HCT116 (cell line): ENCODE data around the gene GATB. TPM values are rescaled to one million over a fixed set of nuclear protein-coding genes. Genes with fewer than 3 reads are reported as not detected.

ENCODE experiments used
- ATAC-seq: fragments of 200-7000 bp; cut with Tn5 transposase; 2 replicates; pipeline ENCODE4 v1.9.1; 2020; ENCODE audit warnings: mild to moderate bottlenecking, moderate library complexity
- BruUV-seq: library from RNA; stranded (reverse); fragments of 400-500 nt; replicated peaks from 2 replicates; lab custom pipeline; 2021; lab: Mats Ljungman, UMichigan
- CTCF ChIA-PET: fragments of 300-600 bp; sonication (Branson Sonifier 250); formaldehyde crosslinking; loops from one replicate; lab custom pipeline; 2021; ENCODE audit warnings: antibody characterized with exemption; lab: Charles Lee
- POLR2A ChIA-PET: fragments of 300-600, 350-600 bp; sonication (Branson Sonifier 250); formaldehyde crosslinking; loops from one replicate; lab custom pipeline; 2021; ENCODE audit warnings: antibody characterized with exemption; lab: Charles Lee
- RAD21 ChIA-PET, 2 experiments: fragments of 300-600 bp; sonication (Branson Sonifier 250); formaldehyde crosslinking; loops; one replicate each; lab custom pipeline; 2023; ENCODE audit warnings: low total read pairs in 2 of 2; ENCODE audit not compliant: uncharacterized antibody in 2 of 2, unreplicated experiment in 2 of 2, low non-redundant PET in 1 of 2; lab: Charles Lee
- DNase-seq: peaks from one replicate; pipeline ENCODE4 v3.0.0-alpha.2; 2010; ENCODE audit warnings: low read depth, low spot score
- H2AFZ ChIP-seq: fragments of 200-600 bp; shearing (Covaris generic), sonication (generic); 2 replicates; pipeline ENCODE4 v1.6.1; 2017; ENCODE audit warnings: low read depth, mixed run types, mixed read lengths, antibody characterized with exemption, low read length; ENCODE audit not compliant: poor library complexity, severe bottlenecking
- H3K27ac ChIP-seq: 2 replicates; pipeline ENCODE4 v1.5.1; 2012; ENCODE audit warnings: low read depth, low read length
- H3K27me3 ChIP-seq: fragments of 200-600 bp; sonication (generic); 2 replicates; pipeline ENCODE4 v1.6.1; 2016; ENCODE audit warnings: mixed run types, low read length, mixed read lengths; ENCODE audit not compliant: insufficient read depth
- H3K36me3 ChIP-seq, 2 experiments: fragments of 200-500 bp in 1 of 2; fragments of 200-600 bp in 1 of 2; sonication (Bioruptor generic) in 1 of 2; sonication (generic) in 1 of 2; 2 replicates each; pipeline versions ENCODE4 v1.5.1 to v1.6.1; 2014 to 2016; ENCODE audit warnings: low read length in 2 of 2, inconsistent platforms in 1 of 2, mixed read lengths in 1 of 2, mixed run types in 1 of 2; ENCODE audit not compliant: insufficient read depth in 2 of 2, control insufficient read depth in 1 of 2
- H3K4me1 ChIP-seq, 2 experiments: fragments of 200-600 bp in 1 of 2; sonication (generic) in 1 of 2; 2 replicates each; pipeline versions ENCODE4 v1.5.1 to v1.6.1; 2012 to 2017; ENCODE audit warnings: low read length in 2 of 2, inconsistent platforms in 1 of 2, mild to moderate bottlenecking in 1 of 2, mixed read lengths in 1 of 2, mixed run types in 1 of 2, moderate library complexity in 1 of 2; ENCODE audit not compliant: insufficient read depth in 2 of 2, control insufficient read depth in 1 of 2
- H3K4me2 ChIP-seq: fragments of 200-600 bp; sonication (generic); 2 replicates; pipeline ENCODE4 v1.6.1; 2017; ENCODE audit warnings: mixed run types, low read length, mixed read lengths
- H3K4me3 ChIP-seq, 2 experiments: fragments of 200-600 bp in 1 of 2; sonication (generic) in 1 of 2; replicated peaks in 1 of 2; 2 replicates each; pipeline ENCODE4 v1.5.1; 2011 to 2016; ENCODE audit warnings: low read length in 2 of 2, control low read depth in 1 of 2, low read depth in 1 of 2, mild to moderate bottlenecking in 1 of 2, mixed read lengths in 1 of 2, mixed run types in 1 of 2
- H3K79me2 ChIP-seq: fragments of 200-600 bp; sonication (generic); 2 replicates; pipeline ENCODE4 v1.6.1; 2017; ENCODE audit warnings: mild to moderate bottlenecking, mixed run types, low read length, moderate library complexity, mixed read lengths; ENCODE audit not compliant: insufficient read depth
- H3K9ac ChIP-seq: fragments of 200-600 bp; sonication (generic); 2 replicates; pipeline ENCODE4 v1.6.1; 2016; ENCODE audit warnings: low read length, mixed read lengths
- H3K9me2 ChIP-seq: fragments of 200-600 bp; sonication (generic), shearing (Covaris generic); 2 replicates; pipeline ENCODE4 v1.6.1; 2017; ENCODE audit warnings: mixed run types, mild to moderate bottlenecking, moderate library complexity; ENCODE audit not compliant: insufficient read depth
- H3K9me3 ChIP-seq, 2 experiments: fragments of 200-500 bp in 1 of 2; fragments of 200-600 bp in 1 of 2; sonication (Bioruptor generic) in 1 of 2; sonication (generic) in 1 of 2; 2 replicates each; pipeline ENCODE4 v1.6.1; 2014 to 2017; ENCODE audit warnings: low read length in 2 of 2, mixed read lengths in 2 of 2, inconsistent platforms in 1 of 2, low read depth in 1 of 2, mild to moderate bottlenecking in 1 of 2, mixed run types in 1 of 2, moderate library complexity in 1 of 2; ENCODE audit not compliant: control insufficient read depth in 1 of 2, insufficient read depth in 1 of 2
- H4K20me1 ChIP-seq: fragments of 200-600 bp; sonication (generic), shearing (Covaris generic); 2 replicates; pipeline ENCODE4 v1.6.1; 2017; ENCODE audit warnings: mixed run types, mild to moderate bottlenecking, moderate library complexity; ENCODE audit not compliant: insufficient read depth
- CBX3 ChIP-seq: IDR thresholded peaks from 2 replicates; pipeline ENCODE4 v1.6.1; 2012; ENCODE audit warnings: low read depth
- TCF7L2 ChIP-seq: IDR thresholded peaks from 2 replicates; pipeline ENCODE4 v1.7.0; 2011; ENCODE audit warnings: borderline replicate concordance, inconsistent platforms; ENCODE audit not compliant: insufficient read depth, insufficient read length; ENCODE audit errors: extremely low read depth
- intact Hi-C: fragments of 100-400 bp; cut with micrococcal nuclease; formaldehyde crosslinking; loops from 2 replicates; pipeline ENCODE4 v1.10.0; 2022
- total RNA-seq: library from RNA; stranded (reverse); gene quantifications from one replicate; pipeline ENCODE4 v1.2.1, GENCODE V29; 2021; ENCODE audit not compliant: unreplicated experiment
- TF ChIP-seq, protein P1 (sequence below): IDR thresholded peaks from 2 replicates; pipeline ENCODE4 v1.6.1; 2011; ENCODE audit warnings: mild to moderate bottlenecking, low read length, moderate library complexity; ENCODE audit not compliant: insufficient replicate concordance; ENCODE audit errors: extremely low read depth
- TF ChIP-seq, protein P2 (sequence below): IDR thresholded peaks from 2 replicates; pipeline ENCODE4 v1.6.1; 2012; ENCODE audit warnings: low read depth
- TF ChIP-seq, protein P3 (sequence below), 3 experiments: fragments of 200-600 bp in 1 of 3; sonication (generic) in 1 of 3; IDR thresholded peaks in 2 of 3; conservative IDR thresholded peaks in 1 of 3; 2 replicates each; pipeline ENCODE4 v1.5.1; 2012 to 2017; ENCODE audit warnings: low read depth in 2 of 3, low read length in 2 of 3, antibody characterized with exemption in 1 of 3, borderline replicate concordance in 1 of 3, control low read depth in 1 of 3, mild to moderate bottlenecking in 1 of 3, mixed read lengths in 1 of 3, mixed run types in 1 of 3, moderate library complexity in 1 of 3; ENCODE audit not compliant: insufficient read depth in 1 of 3
- TF ChIP-seq, protein P4 (sequence below): IDR thresholded peaks from 2 replicates; pipeline ENCODE4 v1.6.1; 2012

GATB gene
- total RNA-seq, 1 experiment from 2014 or later: 29.3 TPM

DNA sequence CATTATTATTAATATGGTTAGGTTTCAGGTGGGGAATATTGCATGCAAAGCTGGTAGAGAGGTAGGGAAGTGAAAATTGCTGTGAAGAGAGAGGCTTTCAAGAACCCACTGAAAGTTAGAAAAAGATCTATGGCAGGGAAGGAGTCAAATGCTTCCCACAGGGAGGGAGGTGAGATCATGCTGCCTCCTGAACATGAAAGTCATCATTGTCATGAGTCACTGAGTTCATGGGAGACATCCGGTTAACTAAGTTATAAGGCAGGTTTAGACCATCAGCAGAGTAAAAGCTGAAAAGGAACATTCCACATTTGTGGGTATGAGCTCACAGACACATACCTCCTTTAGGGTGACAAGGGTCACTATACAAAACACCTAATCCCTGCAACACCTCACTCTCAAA is 16.2 kb downstream of the GATB start (continued):
- TF ChIP-seq, protein P1, sequence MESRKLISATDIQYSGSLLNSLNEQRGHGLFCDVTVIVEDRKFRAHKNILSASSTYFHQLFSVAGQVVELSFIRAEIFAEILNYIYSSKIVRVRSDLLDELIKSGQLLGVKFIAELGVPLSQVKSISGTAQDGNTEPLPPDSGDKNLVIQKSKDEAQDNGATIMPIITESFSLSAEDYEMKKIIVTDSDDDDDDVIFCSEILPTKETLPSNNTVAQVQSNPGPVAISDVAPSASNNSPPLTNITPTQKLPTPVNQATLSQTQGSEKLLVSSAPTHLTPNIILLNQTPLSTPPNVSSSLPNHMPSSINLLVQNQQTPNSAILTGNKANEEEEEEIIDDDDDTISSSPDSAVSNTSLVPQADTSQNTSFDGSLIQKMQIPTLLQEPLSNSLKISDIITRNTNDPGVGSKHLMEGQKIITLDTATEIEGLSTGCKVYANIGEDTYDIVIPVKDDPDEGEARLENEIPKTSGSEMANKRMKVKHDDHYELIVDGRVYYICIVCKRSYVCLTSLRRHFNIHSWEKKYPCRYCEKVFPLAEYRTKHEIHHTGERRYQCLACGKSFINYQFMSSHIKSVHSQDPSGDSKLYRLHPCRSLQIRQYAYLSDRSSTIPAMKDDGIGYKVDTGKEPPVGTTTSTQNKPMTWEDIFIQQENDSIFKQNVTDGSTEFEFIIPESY: no peak
- TF ChIP-seq, protein P2, sequence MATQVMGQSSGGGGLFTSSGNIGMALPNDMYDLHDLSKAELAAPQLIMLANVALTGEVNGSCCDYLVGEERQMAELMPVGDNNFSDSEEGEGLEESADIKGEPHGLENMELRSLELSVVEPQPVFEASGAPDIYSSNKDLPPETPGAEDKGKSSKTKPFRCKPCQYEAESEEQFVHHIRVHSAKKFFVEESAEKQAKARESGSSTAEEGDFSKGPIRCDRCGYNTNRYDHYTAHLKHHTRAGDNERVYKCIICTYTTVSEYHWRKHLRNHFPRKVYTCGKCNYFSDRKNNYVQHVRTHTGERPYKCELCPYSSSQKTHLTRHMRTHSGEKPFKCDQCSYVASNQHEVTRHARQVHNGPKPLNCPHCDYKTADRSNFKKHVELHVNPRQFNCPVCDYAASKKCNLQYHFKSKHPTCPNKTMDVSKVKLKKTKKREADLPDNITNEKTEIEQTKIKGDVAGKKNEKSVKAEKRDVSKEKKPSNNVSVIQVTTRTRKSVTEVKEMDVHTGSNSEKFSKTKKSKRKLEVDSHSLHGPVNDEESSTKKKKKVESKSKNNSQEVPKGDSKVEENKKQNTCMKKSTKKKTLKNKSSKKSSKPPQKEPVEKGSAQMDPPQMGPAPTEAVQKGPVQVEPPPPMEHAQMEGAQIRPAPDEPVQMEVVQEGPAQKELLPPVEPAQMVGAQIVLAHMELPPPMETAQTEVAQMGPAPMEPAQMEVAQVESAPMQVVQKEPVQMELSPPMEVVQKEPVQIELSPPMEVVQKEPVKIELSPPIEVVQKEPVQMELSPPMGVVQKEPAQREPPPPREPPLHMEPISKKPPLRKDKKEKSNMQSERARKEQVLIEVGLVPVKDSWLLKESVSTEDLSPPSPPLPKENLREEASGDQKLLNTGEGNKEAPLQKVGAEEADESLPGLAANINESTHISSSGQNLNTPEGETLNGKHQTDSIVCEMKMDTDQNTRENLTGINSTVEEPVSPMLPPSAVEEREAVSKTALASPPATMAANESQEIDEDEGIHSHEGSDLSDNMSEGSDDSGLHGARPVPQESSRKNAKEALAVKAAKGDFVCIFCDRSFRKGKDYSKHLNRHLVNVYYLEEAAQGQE: no peak
- TF ChIP-seq CBX3: peak; percentile 76
- TF ChIP-seq, protein P3, sequence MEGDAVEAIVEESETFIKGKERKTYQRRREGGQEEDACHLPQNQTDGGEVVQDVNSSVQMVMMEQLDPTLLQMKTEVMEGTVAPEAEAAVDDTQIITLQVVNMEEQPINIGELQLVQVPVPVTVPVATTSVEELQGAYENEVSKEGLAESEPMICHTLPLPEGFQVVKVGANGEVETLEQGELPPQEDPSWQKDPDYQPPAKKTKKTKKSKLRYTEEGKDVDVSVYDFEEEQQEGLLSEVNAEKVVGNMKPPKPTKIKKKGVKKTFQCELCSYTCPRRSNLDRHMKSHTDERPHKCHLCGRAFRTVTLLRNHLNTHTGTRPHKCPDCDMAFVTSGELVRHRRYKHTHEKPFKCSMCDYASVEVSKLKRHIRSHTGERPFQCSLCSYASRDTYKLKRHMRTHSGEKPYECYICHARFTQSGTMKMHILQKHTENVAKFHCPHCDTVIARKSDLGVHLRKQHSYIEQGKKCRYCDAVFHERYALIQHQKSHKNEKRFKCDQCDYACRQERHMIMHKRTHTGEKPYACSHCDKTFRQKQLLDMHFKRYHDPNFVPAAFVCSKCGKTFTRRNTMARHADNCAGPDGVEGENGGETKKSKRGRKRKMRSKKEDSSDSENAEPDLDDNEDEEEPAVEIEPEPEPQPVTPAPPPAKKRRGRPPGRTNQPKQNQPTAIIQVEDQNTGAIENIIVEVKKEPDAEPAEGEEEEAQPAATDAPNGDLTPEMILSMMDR (IDR thresholded peaks at IDR 0.05 in 2 of 3, conservative IDR thresholded peaks at IDR 0.05 in 1 of 3; ENCODE audit: borderline replicate concordance in 1 of 3, insufficient read depth in 1 of 3, low read depth in 2 of 3, low read length in 2 of 3): no peak

DNA sequence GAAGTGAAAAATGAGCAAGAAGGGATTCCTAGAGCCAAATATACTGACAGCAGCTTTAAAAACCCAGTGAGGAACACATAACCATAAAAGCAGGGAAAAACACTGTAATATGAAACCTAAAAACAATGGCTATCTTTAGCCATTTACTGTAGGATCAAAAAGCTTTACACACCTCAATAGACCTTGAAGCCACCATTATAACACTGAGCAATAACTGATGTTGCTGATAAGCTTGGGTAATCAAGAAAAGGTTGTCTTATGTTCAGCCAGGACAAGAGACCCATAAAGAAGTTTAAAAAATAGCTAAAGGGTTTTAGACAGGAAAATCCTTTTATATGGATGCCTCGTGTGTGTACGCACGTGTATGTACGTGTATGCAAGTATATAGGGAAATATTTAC is 16.9 kb downstream of the GATB start:
- CTCF ChIA-PET: no interaction called here
- TF ChIP-seq, protein P4, sequence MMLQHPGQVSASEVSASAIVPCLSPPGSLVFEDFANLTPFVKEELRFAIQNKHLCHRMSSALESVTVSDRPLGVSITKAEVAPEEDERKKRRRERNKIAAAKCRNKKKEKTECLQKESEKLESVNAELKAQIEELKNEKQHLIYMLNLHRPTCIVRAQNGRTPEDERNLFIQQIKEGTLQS: no peak
- peak; percentile 70 for TF ChIP-seq TCF7L2
- Histone ChIP-seq H2AFZ (no peak overlapping the region), H3K36me3 (no peaks in the 10 kb centered on the region), H4K20me1 (no peaks in the 10 kb centered on the region), H3K4me1 (peaks cover 17 to 28% of the 10 kb centered on the region in 2 experiments), H3K4me2 (peak overlapping the region; percentile 70), H3K9me3 (no peaks in the 10 kb centered on the region), H3K79me2 (peaks cover 9% of the 10 kb centered on the region; the same call in 1 of the 2 replicates), H3K27ac (peak overlapping the region; percentile 36; the same call in 1 of the 2 replicates), H3K4me3 (no peak overlapping the region), H3K9ac (peak overlapping the region; percentile 15; the same call in 1 of the 2 replicates), H3K27me3 (no peaks in the 10 kb centered on the region), H3K9me2 (no peaks in the 10 kb centered on the region)
- DNase-seq: no peak
- RAD21 ChIA-PET: no interaction called here
- intact Hi-C loops: no loop called here
- POLR2A ChIA-PET: no interaction called here
- no TSS peak for BruUV-seq
- no peak for ATAC-seq
